GM18502 (cell line): ENCODE results near the gene RANBP1.
A peak's percentile ranks its signal among the peaks of the same experiment; 100 is the strongest.
"Not testable (repeated sequence)": the region's sequence is repeated elsewhere in the genome, so short reads cannot be mapped to it uniquely, and the experiment has no call there.

Experiments used
- ATAC-seq: cut with Tn5 transposase; IDR thresholded peaks from one replicate; pipeline ENCODE4 v1.9.1; 2021; ENCODE audit warnings: mild to moderate bottlenecking; ENCODE audit not compliant: unreplicated experiment, poor library complexity

The RANBP1 gene

GRCh38 chr22:20147237-20147988 is 31.5 kb downstream of the RANBP1 start:
- no peak for ATAC-seq

- no peak for ATAC-seq
Measured at GRCh38 chr22:20148414-20148813, 32.5 kb downstream of the RANBP1 start.

GRCh38 chr22:20149257-20150250 is 33.6 kb downstream of the RANBP1 start:
- no peak for ATAC-seq

GRCh38 chr22:20150381-20151275 is 34.7 kb downstream of the RANBP1 start, which contains the start of gene CCDC188:
CCDC188 (minus strand) TSS chr22:20151055; CDS start chr22:20150986, 69 bp downstream.
- ATAC-seq: no peak

- no peak for ATAC-seq
Measured at GRCh38 chr22:20151276-20151588, 35.3 kb downstream of the RANBP1 start.

GRCh38 chr22:20152464-20152890 is 36.6 kb downstream of the RANBP1 start:
- ATAC-seq: no peak

- no peak for ATAC-seq
Measured at GRCh38 chr22:20153945-20154344, 38.0 kb downstream of the RANBP1 start.

GRCh38 chr22:20154602-20155187 is 38.8 kb downstream of the RANBP1 start:
- no peak for ATAC-seq

- ATAC-seq: no peak
Measured at GRCh38 chr22:20155330-20156041, 39.6 kb downstream of the RANBP1 start.

GRCh38 chr22:20156042-20156389 is 40.1 kb downstream of the RANBP1 start:
- ATAC-seq: no peak

GRCh38 chr22:20156611-20157429 is 40.9 kb downstream of the RANBP1 start:
- peak; percentile 56 for ATAC-seq

GRCh38 chr22:20157430-20158183 is 41.7 kb downstream of the RANBP1 start:
- ATAC-seq: no peak

- no peak for ATAC-seq
Measured at GRCh38 chr22:20158391-20159036, 42.6 kb downstream of the RANBP1 start.

GRCh38 chr22:20159076-20159475 is 43.2 kb downstream of the RANBP1 start:
- no peak for ATAC-seq

GRCh38 chr22:20159531-20159930 is 43.6 kb downstream of the RANBP1 start:
- not testable (repeated sequence) for ATAC-seq

GRCh38 chr22:20160041-20160440 is 44.1 kb downstream of the RANBP1 start:
- ATAC-seq: no peak

GRCh38 chr22:20164863-20165262 is 49.0 kb downstream of the RANBP1 start:
- ATAC-seq: no peak
